HepG2 (cell line): ENCODE data around the gene PLOD3. TPM values are rescaled to one million over a fixed set of nuclear protein-coding genes. Genes with fewer than 3 reads are reported as not detected.

ENCODE experiments used
- ARID4A ChIP-seq: sonication (generic); formaldehyde crosslinking; IDR thresholded peaks from 2 replicates; pipeline ENCODE4 v1.5.0; 2020; ENCODE audit warnings: mild to moderate bottlenecking, missing genetic modification reagents, borderline replicate concordance
- ARID5B ChIP-seq: IDR thresholded peaks from 2 replicates; pipeline ENCODE4 v1.4.0; 2020; ENCODE audit warnings: mild to moderate bottlenecking, missing genetic modification reagents
- E2F5 ChIP-seq: sonication (generic); formaldehyde crosslinking; conservative IDR thresholded peaks from 2 replicates; pipeline ENCODE4 v1.4.0; 2020; ENCODE audit warnings: missing genetic modification reagents
- FLYWCH1 ChIP-seq: sonication (generic); formaldehyde crosslinking; IDR thresholded peaks from 2 replicates; pipeline ENCODE4 v1.8.1; 2023; ENCODE audit warnings: mild to moderate bottlenecking, missing genetic modification reagents
- FOXO1 ChIP-seq: sonication (generic); formaldehyde crosslinking; IDR thresholded peaks from 2 replicates; pipeline ENCODE4 v1.4.0; 2020; ENCODE audit warnings: missing genetic modification reagents
- HCFC1 ChIP-seq: fragments of 150-350 bp; IDR thresholded peaks from 2 replicates; pipeline ENCODE4 v1.6.1; 2014; ENCODE audit warnings: low read depth, low read length
- HHEX ChIP-seq: IDR thresholded peaks from 2 replicates; pipeline ENCODE4 v1.6.1; 2016; ENCODE audit warnings: control low read depth
- SMAD3 ChIP-seq: sonication (generic); formaldehyde crosslinking; IDR thresholded peaks from 2 replicates; pipeline ENCODE4 v1.4.0; 2020; ENCODE audit warnings: missing genetic modification reagents
- TEAD2 ChIP-seq: sonication (generic); formaldehyde crosslinking; IDR thresholded peaks from 2 replicates; pipeline ENCODE4 v1.9.0; 2021; ENCODE audit warnings: missing genetic modification reagents
- TOPORS ChIP-seq: sonication (generic); formaldehyde crosslinking; IDR thresholded peaks from 2 replicates; pipeline ENCODE4 v1.8.0; 2023; ENCODE audit warnings: mild to moderate bottlenecking, missing genetic modification reagents
- WIZ ChIP-seq: sonication (generic); formaldehyde crosslinking; IDR thresholded peaks from 2 replicates; pipeline ENCODE4 v1.5.1; 2020; ENCODE audit warnings: mild to moderate bottlenecking, missing genetic modification reagents
- ZMYM4 ChIP-seq: sonication (generic); formaldehyde crosslinking; IDR thresholded peaks from 2 replicates; pipeline ENCODE4 v1.8.1; 2023; ENCODE audit warnings: mild to moderate bottlenecking, missing genetic modification reagents
- ZNF280B ChIP-seq: sonication (generic); formaldehyde crosslinking; IDR thresholded peaks from 2 replicates; pipeline ENCODE4 v1.5.0; 2020; ENCODE audit warnings: missing genetic modification reagents, mild to moderate bottlenecking, borderline replicate concordance
- ZNF550 ChIP-seq: sonication (generic); formaldehyde crosslinking; IDR thresholded peaks from 2 replicates; pipeline ENCODE4 v1.4.0; 2020; ENCODE audit warnings: mild to moderate bottlenecking, missing genetic modification reagents, borderline replicate concordance
- ZNF564 ChIP-seq: sonication (generic); formaldehyde crosslinking; IDR thresholded peaks from 2 replicates; pipeline ENCODE4 v1.8.1; 2023; ENCODE audit warnings: mild to moderate bottlenecking, missing genetic modification reagents
- ZNF724P ChIP-seq: sonication (generic); formaldehyde crosslinking; IDR thresholded peaks from 2 replicates; pipeline ENCODE4 v1.8.0; 2022; ENCODE audit warnings: missing genetic modification reagents, borderline replicate concordance
- ZNF768 ChIP-seq: sonication (generic); formaldehyde crosslinking; IDR thresholded peaks from 2 replicates; pipeline ENCODE4 v1.4.0; 2020; ENCODE audit warnings: missing genetic modification reagents
- ZNF788 ChIP-seq: sonication (generic); formaldehyde crosslinking; IDR thresholded peaks from 2 replicates; pipeline ENCODE4 v1.5.0; 2020; ENCODE audit warnings: mild to moderate bottlenecking, missing genetic modification reagents, borderline replicate concordance
- ZSCAN21 ChIP-seq: sonication (generic); formaldehyde crosslinking; IDR thresholded peaks from 2 replicates; pipeline ENCODE4 v1.8.0; 2022; ENCODE audit warnings: mild to moderate bottlenecking, missing genetic modification reagents, moderate library complexity, borderline replicate concordance
- polyA plus RNA-seq, 8 experiments: library from polyadenylated mRNA; depleted of rRNA in 3 of 8; stranded (reverse) in 7 of 8; unstranded in 1 of 8; fragments of >200 nt; fragmentation: Illumina TruSeq in 4 of 8; extraction: Trizol in 4 of 8; gene quantifications; 2 replicates each; pipeline versions ENCODE4 v1.2.1 to v1.2.3, GENCODE V29; 2011 to 2016; ENCODE audit warnings: low read depth in 4 of 8, missing spikeins in 1 of 8, mixed read lengths in 1 of 8; ENCODE audit not compliant: insufficient read depth in 1 of 8
- total RNA-seq, 5 experiments: library from RNA; depleted of rRNA; stranded (reverse); fragments of >200 nt; fragmentation: Illumina TruSeq; extraction: Trizol; gene quantifications; 2 replicates each; pipeline ENCODE4 v1.2.3, GENCODE V29; 2016; ENCODE audit warnings: low read depth in 1 of 5

The PLOD3 gene
- total and polyA plus RNA-seq, 2 of the 13 experiments (the other 11 are each of a cell fraction or from before 2014, with no cell fraction given): 65.8 to 67.4 TPM

- TF ChIP-seq ZNF564 (CRISPR knock-in tag) (no peak), HCFC1 (no peak), TEAD2 (no peak), SMAD3 (CRISPR knock-in tag) (0 out of 2 replicates have a peak, but pooled peaks have one; percentile 16), ZSCAN21 (CRISPR knock-in tag) (no peak), ZMYM4 (CRISPR knock-in tag) (0 out of 2 replicates have a peak, but pooled peaks have one; percentile 25), ARID4A (CRISPR knock-in tag) (peak; percentile 35; the same call in 1 of the 2 replicates), E2F5 (CRISPR knock-in tag) (no peak), ZNF768 (CRISPR knock-in tag) (no peak), ARID5B (CRISPR knock-in tag) (peak; percentile 26), ZNF550 (CRISPR knock-in tag) (no peak), HHEX (CRISPR knock-in tag) (no peak), FOXO1 (CRISPR knock-in tag) (no peak), FLYWCH1 (no peak), ZNF280B (CRISPR knock-in tag) (no peak), ZNF724P (CRISPR knock-in tag) (no peak), TOPORS (no peak), ZNF788 (CRISPR knock-in tag) (no peak), WIZ (CRISPR knock-in tag) (no peak)
Measured at GRCh38 chr7:101220295-101220694, 2.9 kb upstream of the PLOD3 start (continued).
